HepG2 (cell line): ENCODE measurements around the gene VAV2. TPM values are rescaled to one million over a fixed set of nuclear protein-coding genes. Genes with fewer than 3 reads are reported as not detected.
A peak's percentile ranks its signal among the peaks of the same experiment; 100 is the strongest.

Experiments used
- ATM ChIP-seq: fragments of 450-650 bp; IDR thresholded peaks from 2 replicates; pipeline ENCODE4 v1.7.1; 2017; ENCODE audit warnings: mild to moderate bottlenecking, borderline replicate concordance
- CAMTA2 ChIP-seq: sonication (generic); formaldehyde crosslinking; IDR thresholded peaks from 2 replicates; pipeline ENCODE4 v1.4.0; 2020; ENCODE audit warnings: mild to moderate bottlenecking, missing genetic modification reagents, borderline replicate concordance
- CCAR2 ChIP-seq: fragments of 200-400 bp; formaldehyde crosslinking; optimal IDR thresholded peaks from 2 replicates; pipeline ENCODE3; 2018; ENCODE audit warnings: low read depth, mild to moderate bottlenecking, low read length, moderate library complexity
- ELF4 ChIP-seq: sonication (generic); formaldehyde crosslinking; IDR thresholded peaks from 2 replicates; pipeline ENCODE4 v1.5.0; 2020; ENCODE audit warnings: missing genetic modification reagents, mild to moderate bottlenecking, moderate library complexity, borderline replicate concordance
- GATAD1 ChIP-seq: IDR thresholded peaks from 2 replicates; pipeline ENCODE4 v1.6.1; 2016; ENCODE audit warnings: missing genetic modification reagents, missing compliant biosample characterization
- GLI4 ChIP-seq: sonication (generic); formaldehyde crosslinking; IDR thresholded peaks from 2 replicates; pipeline ENCODE4 v1.5.1; 2020; ENCODE audit warnings: missing genetic modification reagents, mild to moderate bottlenecking, moderate library complexity, borderline replicate concordance
- GTF2F1 ChIP-seq: fragments of 150-350 bp; IDR thresholded peaks from 2 replicates; pipeline ENCODE4 v1.6.1; 2014; ENCODE audit warnings: low read length
- HOXA3 ChIP-seq: sonication (generic); formaldehyde crosslinking; IDR thresholded peaks from 2 replicates; pipeline ENCODE4 v1.5.0; 2020; ENCODE audit warnings: missing genetic modification reagents
- KAT8 ChIP-seq: IDR thresholded peaks from 2 replicates; pipeline ENCODE4 v1.6.1; 2016; ENCODE audit warnings: missing genetic modification reagents, missing compliant biosample characterization
- KDM6A ChIP-seq: IDR thresholded peaks from 2 replicates; pipeline ENCODE4 v1.6.1; 2016; ENCODE audit warnings: low read depth
- LCORL ChIP-seq, 2 experiments: fragments of 450-650 bp in 1 of 2; sonication (generic) in 1 of 2; formaldehyde crosslinking in 1 of 2; IDR thresholded peaks; 2 replicates each; pipeline versions ENCODE4 v1.5.0 to v1.6.1; 2017 to 2020; ENCODE audit warnings: antibody characterized with exemption in 1 of 2, missing genetic modification reagents in 1 of 2
- NRL ChIP-seq: sonication (generic); formaldehyde crosslinking; IDR thresholded peaks from 2 replicates; pipeline ENCODE4 v1.5.0; 2020; ENCODE audit warnings: missing genetic modification reagents, mild to moderate bottlenecking, moderate library complexity, borderline replicate concordance
- PHF5A ChIP-seq: IDR thresholded peaks from one replicate; pipeline ENCODE4 v1.6.1; 2018; ENCODE audit warnings: low read depth, missing genetic modification reagents; ENCODE audit not compliant: unreplicated experiment
- RXRB ChIP-seq: IDR thresholded peaks from 2 replicates; pipeline ENCODE4 v1.6.1; 2016; ENCODE audit warnings: borderline replicate concordance, missing genetic modification reagents, missing compliant biosample characterization
- THAP11 ChIP-seq: IDR thresholded peaks from 2 replicates; pipeline ENCODE4 v1.6.1; 2016; ENCODE audit warnings: missing biosample characterization, missing genetic modification reagents
- TMF1 ChIP-seq: sonication (generic); formaldehyde crosslinking; IDR thresholded peaks from 2 replicates; pipeline ENCODE4 v1.8.1; 2022; ENCODE audit warnings: low read depth, missing genetic modification reagents
- XBP1 ChIP-seq: sonication (generic); formaldehyde crosslinking; IDR thresholded peaks from 2 replicates; pipeline ENCODE4 v1.5.0; 2020; ENCODE audit warnings: missing genetic modification reagents
- YEATS2 ChIP-seq: sonication (generic); formaldehyde crosslinking; IDR thresholded peaks from 2 replicates; pipeline ENCODE4 v1.4.0; 2020; ENCODE audit warnings: missing genetic modification reagents, borderline replicate concordance
- ZNF180 ChIP-seq: sonication (generic); formaldehyde crosslinking; IDR thresholded peaks from 2 replicates; pipeline ENCODE4 v1.4.0; 2020; ENCODE audit warnings: low read depth, missing genetic modification reagents, borderline replicate concordance
- ZNF382 ChIP-seq: sonication (generic); formaldehyde crosslinking; IDR thresholded peaks from 2 replicates; pipeline ENCODE4 v1.5.0; 2020; ENCODE audit warnings: missing genetic modification reagents, mild to moderate bottlenecking, borderline replicate concordance
- ZNF552 ChIP-seq: sonication (generic); formaldehyde crosslinking; IDR thresholded peaks from 2 replicates; pipeline ENCODE4 v1.9.0; 2022; ENCODE audit warnings: missing genetic modification reagents, mild to moderate bottlenecking, borderline replicate concordance
- ZNF567 ChIP-seq: sonication (generic); formaldehyde crosslinking; IDR thresholded peaks from 2 replicates; pipeline ENCODE4 v1.8.1; 2023; ENCODE audit warnings: mild to moderate bottlenecking, missing genetic modification reagents, borderline replicate concordance
- ZNF816 ChIP-seq: sonication (generic); formaldehyde crosslinking; IDR thresholded peaks from 2 replicates; pipeline ENCODE4 v1.8.0; 2022; ENCODE audit warnings: missing genetic modification reagents, mild to moderate bottlenecking, borderline replicate concordance
- polyA plus RNA-seq, 8 experiments: library from polyadenylated mRNA; depleted of rRNA in 3 of 8; stranded (reverse) in 7 of 8; unstranded in 1 of 8; fragments of >200 nt; fragmentation: Illumina TruSeq in 4 of 8; extraction: Trizol in 4 of 8; gene quantifications; 2 replicates each; pipeline versions ENCODE4 v1.2.1 to v1.2.3, GENCODE V29; 2011 to 2016; ENCODE audit warnings: low read depth in 4 of 8, missing spikeins in 1 of 8, mixed read lengths in 1 of 8; ENCODE audit not compliant: insufficient read depth in 1 of 8
- total RNA-seq, 5 experiments: library from RNA; depleted of rRNA; stranded (reverse); fragments of >200 nt; fragmentation: Illumina TruSeq; extraction: Trizol; gene quantifications; 2 replicates each; pipeline ENCODE4 v1.2.3, GENCODE V29; 2016; ENCODE audit warnings: low read depth in 1 of 5
- TF ChIP-seq, protein P1 (sequence below): sonication (generic); formaldehyde crosslinking; IDR thresholded peaks from 2 replicates; pipeline ENCODE4 v1.5.0; 2020; ENCODE audit warnings: mild to moderate bottlenecking, missing genetic modification reagents, borderline replicate concordance
- TF ChIP-seq, protein P2 (sequence below), 2 experiments: fragments of 450-650 bp in 1 of 2; sonication (generic) in 1 of 2; formaldehyde crosslinking; IDR thresholded peaks; 2 replicates each; pipeline versions ENCODE4 v1.5.0 to v1.8.0; 2020 to 2022; ENCODE audit warnings: mild to moderate bottlenecking in 1 of 2, missing genetic modification reagents in 1 of 2
- TF ChIP-seq, protein P3 (sequence below): sonication (generic); formaldehyde crosslinking; IDR thresholded peaks from 2 replicates; pipeline ENCODE4 v1.5.0; 2020; ENCODE audit warnings: missing genetic modification reagents

Gene VAV2
- total and polyA plus RNA-seq, 2 of the 13 experiments (the other 11 are each of a cell fraction or from before 2014, with no cell fraction given) = 22.5 to 22.9 TPM

DNA sequence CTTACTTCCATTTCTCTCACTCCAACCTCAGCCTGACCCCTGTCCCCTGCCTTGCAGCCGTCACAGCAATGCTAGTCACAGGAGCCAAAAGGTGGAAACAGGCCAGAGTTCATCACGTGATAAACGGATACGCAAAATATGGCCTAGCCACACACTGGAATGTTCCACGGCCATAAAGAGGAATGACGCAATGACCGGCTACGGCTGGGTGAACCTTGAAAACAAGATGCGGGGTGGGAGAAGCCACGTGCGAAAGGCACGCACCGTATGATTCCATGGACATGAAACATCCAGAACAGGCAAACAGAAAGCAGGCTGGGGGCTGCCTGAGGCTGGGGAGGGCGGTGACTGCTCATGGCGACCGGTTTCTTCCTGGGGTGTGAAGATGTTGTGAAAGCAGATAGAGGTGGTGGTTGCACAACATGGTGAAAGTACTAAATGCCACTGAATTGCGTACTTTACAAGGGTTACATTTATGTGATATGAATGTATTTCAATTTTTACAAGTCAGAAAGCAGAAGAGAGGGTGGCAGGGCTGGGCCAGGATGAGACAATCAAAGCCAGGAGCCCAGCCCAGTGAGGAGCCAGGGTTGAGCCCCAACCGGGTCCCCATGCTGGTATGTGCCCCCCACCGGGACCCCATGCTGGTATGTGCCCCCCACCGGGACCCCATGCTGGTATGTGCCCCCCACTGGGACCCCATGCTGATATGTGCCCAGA is 136.2 kb downstream of the VAV2 start (continued):
- TF ChIP-seq ZNF552 (CRISPR knock-in tag) (no peak), XBP1 (no peak), ATM (no peak), CCAR2 (no peak), GLI4 (CRISPR knock-in tag) (no peak), TMF1 (no peak), THAP11 (CRISPR knock-in tag) (peak; percentile 41; the same call in 1 of the 2 replicates), PHF5A (CRISPR knock-in tag) (no peak), NRL (CRISPR knock-in tag) (no peak), RXRB (CRISPR knock-in tag) (0 out of 2 replicates have a peak, but pooled peaks have one; percentile 34), HOXA3 (CRISPR knock-in tag) (peak; percentile 73), LCORL (IDR thresholded peaks at IDR 0.05) (no peak), LCORL (CRISPR knock-in tag; IDR thresholded peaks at IDR 0.05) (no peak), ZNF180 (CRISPR knock-in tag) (no peak), ELF4 (CRISPR knock-in tag) (no peak), YEATS2 (CRISPR knock-in tag) (no peak), KDM6A (CRISPR knock-in tag) (no peak), ZNF816 (CRISPR knock-in tag) (no peak), ZNF567 (CRISPR knock-in tag) (no peak), ZNF382 (CRISPR knock-in tag) (no peak), CAMTA2 (no peak), KAT8 (CRISPR knock-in tag) (no peak), GATAD1 (no peak), GTF2F1 (no peak)
- TF ChIP-seq, protein P1, sequence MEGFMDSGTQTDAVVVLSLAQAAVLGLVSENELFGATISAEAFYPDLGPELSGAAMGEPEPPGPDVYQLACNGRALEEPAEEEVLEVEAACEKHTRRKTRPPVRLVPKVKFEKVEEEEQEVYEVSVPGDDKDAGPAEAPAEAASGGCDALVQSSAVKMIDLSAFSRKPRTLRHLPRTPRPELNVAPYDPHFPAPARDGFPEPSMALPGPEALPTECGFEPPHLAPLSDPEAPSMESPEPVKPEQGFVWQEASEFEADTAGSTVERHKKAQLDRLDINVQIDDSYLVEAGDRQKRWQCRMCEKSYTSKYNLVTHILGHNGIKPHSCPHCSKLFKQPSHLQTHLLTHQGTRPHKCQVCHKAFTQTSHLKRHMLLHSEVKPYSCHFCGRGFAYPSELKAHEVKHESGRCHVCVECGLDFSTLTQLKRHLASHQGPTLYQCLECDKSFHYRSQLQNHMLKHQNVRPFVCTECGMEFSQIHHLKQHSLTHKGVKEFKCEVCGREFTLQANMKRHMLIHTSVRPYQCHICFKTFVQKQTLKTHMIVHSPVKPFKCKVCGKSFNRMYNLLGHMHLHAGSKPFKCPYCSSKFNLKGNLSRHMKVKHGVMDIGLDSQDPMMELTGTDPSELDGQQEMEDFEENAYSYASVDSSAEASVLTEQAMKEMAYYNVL (CRISPR knock-in tag) = no peak
- TF ChIP-seq, protein P2, sequence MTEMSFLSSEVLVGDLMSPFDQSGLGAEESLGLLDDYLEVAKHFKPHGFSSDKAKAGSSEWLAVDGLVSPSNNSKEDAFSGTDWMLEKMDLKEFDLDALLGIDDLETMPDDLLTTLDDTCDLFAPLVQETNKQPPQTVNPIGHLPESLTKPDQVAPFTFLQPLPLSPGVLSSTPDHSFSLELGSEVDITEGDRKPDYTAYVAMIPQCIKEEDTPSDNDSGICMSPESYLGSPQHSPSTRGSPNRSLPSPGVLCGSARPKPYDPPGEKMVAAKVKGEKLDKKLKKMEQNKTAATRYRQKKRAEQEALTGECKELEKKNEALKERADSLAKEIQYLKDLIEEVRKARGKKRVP (CRISPR knock-in tag; IDR thresholded peaks at IDR 0.05) = peak in 1 of 2 experiments; percentile 72; a peak in 1 of 4 replicates
- TF ChIP-seq, protein P3, sequence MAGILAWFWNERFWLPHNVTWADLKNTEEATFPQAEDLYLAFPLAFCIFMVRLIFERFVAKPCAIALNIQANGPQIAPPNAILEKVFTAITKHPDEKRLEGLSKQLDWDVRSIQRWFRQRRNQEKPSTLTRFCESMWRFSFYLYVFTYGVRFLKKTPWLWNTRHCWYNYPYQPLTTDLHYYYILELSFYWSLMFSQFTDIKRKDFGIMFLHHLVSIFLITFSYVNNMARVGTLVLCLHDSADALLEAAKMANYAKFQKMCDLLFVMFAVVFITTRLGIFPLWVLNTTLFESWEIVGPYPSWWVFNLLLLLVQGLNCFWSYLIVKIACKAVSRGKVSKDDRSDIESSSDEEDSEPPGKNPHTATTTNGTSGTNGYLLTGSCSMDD (CRISPR knock-in tag) = no peak
